ENCODE results near the gene SWI5.

DNA sequence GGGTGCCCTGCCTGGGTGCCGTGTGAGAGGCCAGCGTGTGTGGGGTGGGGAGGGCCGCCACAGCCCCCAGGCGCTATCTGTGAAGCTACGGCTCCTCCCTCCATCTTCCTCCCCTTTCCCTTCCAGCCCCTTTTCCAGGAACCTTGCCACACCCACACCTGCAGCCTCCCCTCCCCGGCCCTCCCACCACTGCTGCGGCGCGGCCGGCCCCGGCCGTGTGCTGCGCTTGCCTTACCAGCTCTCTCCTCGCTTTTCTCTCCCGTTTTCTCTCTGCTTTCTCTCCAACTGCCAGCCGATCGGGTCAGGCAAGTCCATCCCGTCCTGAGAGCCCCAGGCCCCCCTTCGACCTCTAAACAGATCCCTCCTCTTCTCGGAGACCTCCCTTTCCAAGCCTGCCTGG lies 21.7 kb upstream of the SWI5 start:
- TF ChIP-seq EZH2 (IDR thresholded peaks at IDR 0.05; ENCODE audit: insufficient read depth, poor library complexity, severe bottlenecking) (no peak), EZH2phosphoT487 (IDR thresholded peaks at IDR 0.05; ENCODE audit: insufficient read depth, low read depth) (no peak)
